Neural cell (in vitro differentiated cells): ENCODE results near the gene LENG9. TPM values are rescaled to one million over a fixed set of nuclear protein-coding genes. Genes with fewer than 3 reads are reported as not detected.

Source experiments
- H2AFZ ChIP-seq: fragments of 200-600, 300-800 bp; sonication (generic), shearing (Covaris generic); 2 replicates; pipeline ENCODE4 v1.6.0; 2014; ENCODE audit warnings: low read depth, mild to moderate bottlenecking, antibody characterized with exemption, low read length, moderate library complexity
- H3F3A ChIP-seq: fragments of 200-600 bp; shearing (Covaris generic); 2 replicates; pipeline ENCODE4 v1.6.1; 2016; ENCODE audit warnings: mild to moderate bottlenecking, moderate library complexity, mixed read lengths, antibody characterized with exemption, low read length; ENCODE audit not compliant: insufficient read depth, poor library complexity, severe bottlenecking
- H3K27ac ChIP-seq: fragments of 200-600, 300-800 bp; sonication (generic), shearing (Covaris generic); 2 replicates; pipeline ENCODE4 v1.5.1; 2014; ENCODE audit warnings: mild to moderate bottlenecking, low read length, moderate library complexity
- H3K27me3 ChIP-seq: fragments of 300-800, 200-600 bp; sonication (generic), shearing (Covaris generic); 2 replicates; pipeline ENCODE4 v1.6.0; 2014; ENCODE audit warnings: mild to moderate bottlenecking, low read depth, low read length, moderate library complexity; ENCODE audit not compliant: insufficient read depth
- H3K36me3 ChIP-seq: fragments of 300-800, 200-600 bp; sonication (generic), shearing (Covaris generic); 2 replicates; pipeline ENCODE4 v1.5.1; 2014; ENCODE audit warnings: mild to moderate bottlenecking, antibody characterized with exemption, low read length, moderate library complexity; ENCODE audit not compliant: insufficient read depth
- H3K4me2 ChIP-seq: fragments of 300-800, 200-600 bp; sonication (generic), shearing (Covaris generic); 2 replicates; pipeline ENCODE4 v1.6.0; 2014; ENCODE audit warnings: mild to moderate bottlenecking, low read length
- H3K4me3 ChIP-seq: fragments of 300-800, 200-600 bp; sonication (generic), shearing (Covaris generic); 2 replicates; pipeline ENCODE4 v1.5.1; 2014; ENCODE audit warnings: mild to moderate bottlenecking, low read length, moderate library complexity
- H3K79me2 ChIP-seq: fragments of 200-600 bp; shearing (Covaris generic); replicated peaks from 2 replicates; pipeline ENCODE4 v1.6.0; 2014; ENCODE audit warnings: mild to moderate bottlenecking, low read length, moderate library complexity; ENCODE audit not compliant: insufficient read depth
- H3K9ac ChIP-seq: fragments of 300-800, 200-600 bp; sonication (generic), shearing (Covaris generic); 2 replicates; pipeline ENCODE4 v1.6.1; 2016; ENCODE audit warnings: mild to moderate bottlenecking, low read length, mixed read lengths
- H3K9me2 ChIP-seq: fragments of 200-600 bp; shearing (Covaris generic); 2 replicates; pipeline ENCODE4 v1.6.1; 2016; ENCODE audit warnings: mild to moderate bottlenecking, low read length, mixed read lengths; ENCODE audit not compliant: insufficient read depth
- H3K9me3 ChIP-seq: fragments of 200-600, 300-800 bp; sonication (generic), shearing (Covaris generic); 2 replicates; pipeline ENCODE4 v1.6.1; 2016; ENCODE audit warnings: mild to moderate bottlenecking, mixed run types, low read length, moderate library complexity, mixed read lengths
- H4K20me1 ChIP-seq: fragments of 200-600 bp; shearing (Covaris generic); 2 replicates; pipeline ENCODE4 v1.6.1; 2016; ENCODE audit warnings: mild to moderate bottlenecking, mixed run types; ENCODE audit not compliant: insufficient read depth
- CTCF ChIP-seq: fragments of 450-650 bp; IDR thresholded peaks from 2 replicates; pipeline ENCODE4 v1.5.1; 2014; ENCODE audit warnings: antibody characterized with exemption, mild to moderate bottlenecking, moderate library complexity; ENCODE audit not compliant: poor library complexity, severe bottlenecking
- EP300 ChIP-seq: fragments of 450-650 bp; conservative IDR thresholded peaks from 2 replicates; pipeline ENCODE4 v1.6.1; 2014; ENCODE audit warnings: antibody characterized with exemption, mild to moderate bottlenecking, moderate library complexity; ENCODE audit not compliant: poor library complexity, severe bottlenecking
- EZH2 ChIP-seq: fragments of 200-600, 300-800 bp; shearing (Covaris generic), sonication (generic); IDR thresholded peaks from 2 replicates; pipeline ENCODE4 v1.6.1; 2014; ENCODE audit warnings: antibody characterized with exemption, low read length, borderline replicate concordance, mild to moderate bottlenecking; ENCODE audit not compliant: insufficient read depth, poor library complexity, severe bottlenecking
- MXI1 ChIP-seq: fragments of 450-650 bp; conservative IDR thresholded peaks from 2 replicates; pipeline ENCODE4 v1.6.1; 2014; ENCODE audit warnings: antibody characterized with exemption, mild to moderate bottlenecking; ENCODE audit not compliant: poor library complexity, severe bottlenecking
- POLR2AphosphoS5 ChIP-seq: IDR thresholded peaks from 2 replicates; pipeline ENCODE4 v1.6.1; 2012
- RAD21 ChIP-seq: fragments of 450-650 bp; conservative IDR thresholded peaks from 2 replicates; pipeline ENCODE4 v1.6.1; 2014; ENCODE audit warnings: antibody characterized with exemption, mild to moderate bottlenecking, moderate library complexity
- REST ChIP-seq: IDR thresholded peaks from 2 replicates; pipeline ENCODE4 v1.6.1; 2012; ENCODE audit warnings: borderline replicate concordance
- SMC3 ChIP-seq: fragments of 450-650 bp; conservative IDR thresholded peaks from 2 replicates; pipeline ENCODE4 v1.6.1; 2014; ENCODE audit warnings: antibody characterized with exemption, mild to moderate bottlenecking, moderate library complexity; ENCODE audit not compliant: poor library complexity
- TAF1 ChIP-seq: IDR thresholded peaks from 2 replicates; pipeline ENCODE4 v1.6.1; 2012; ENCODE audit warnings: low read depth
- polyA plus RNA-seq: library from polyadenylated mRNA; depleted of rRNA; stranded (reverse); fragments of >200 nt; gene quantifications from 2 replicates; pipeline ENCODE4 v1.2.3, GENCODE V29; 2014

LENG9 gene
- polyA plus RNA-seq, 1 donor from 2014 or later, result 0.58 TPM

GRCh38 chr19:54477650-54478049, 14.1 kb upstream of the LENG9 start:
- H3K27me3 ChIP-seq, result no peaks in the 10 kb centered on the region
- no peaks in the 10 kb centered on the region for H3F3A ChIP-seq
- no peaks in the 10 kb centered on the region for H3K9me2 ChIP-seq
- no peak overlapping the region for H3K27ac ChIP-seq
- no peak for TF ChIP-seq SMC3
- no peak for TF ChIP-seq REST
- TF ChIP-seq CTCF, result no peak
- TF ChIP-seq POLR2AphosphoS5, result no peak
- no peak for TF ChIP-seq TAF1
- no peak overlapping the region for H2AFZ ChIP-seq
- H3K4me2 ChIP-seq, result no peak overlapping the region
- H3K36me3 ChIP-seq, result no peaks in the 10 kb centered on the region
- no peak overlapping the region for H3K9ac ChIP-seq
- H4K20me1 ChIP-seq, result no peaks in the 10 kb centered on the region
- no peaks in the 10 kb centered on the region for H3K79me2 ChIP-seq
- no peak overlapping the region for H3K4me3 ChIP-seq
- H3K9me3 ChIP-seq, result no peaks in the 10 kb centered on the region

GRCh38 chr19:54475706-54476105, 12.1 kb upstream of the LENG9 start:
- H3K4me2 ChIP-seq, result no peak overlapping the region
- no peaks in the 10 kb centered on the region for H3K9me3 ChIP-seq
- no peak overlapping the region for H3K4me3 ChIP-seq
- no peak for TF ChIP-seq MXI1
- TF ChIP-seq CTCF, result no peak
- no peak for TF ChIP-seq EZH2
- TF ChIP-seq POLR2AphosphoS5, result no peak
- no peak for TF ChIP-seq SMC3
- no peak for TF ChIP-seq TAF1
- TF ChIP-seq EP300, result no peak
- no peak for TF ChIP-seq RAD21
- TF ChIP-seq REST, result no peak
- no peak overlapping the region for H3K9ac ChIP-seq
- H3K36me3 ChIP-seq, result no peaks in the 10 kb centered on the region
- H2AFZ ChIP-seq, result no peak overlapping the region
- no peak overlapping the region for H3K27ac ChIP-seq
- peaks cover 6% of the 10 kb centered on the region for H3K27me3 ChIP-seq
- no peaks in the 10 kb centered on the region for H3K9me2 ChIP-seq
- no peaks in the 10 kb centered on the region for H3F3A ChIP-seq
- H4K20me1 ChIP-seq, result no peaks in the 10 kb centered on the region
- no peaks in the 10 kb centered on the region for H3K79me2 ChIP-seq
